Sigmoid colon (tissue), 4 donors: Measurements from ENCODE around the gene BTBD19.

Experiments used
- CTCF ChIP-seq, 4 experiments: fragments of 450-650 bp in 3 of 4; fragments of 200-600 bp in 1 of 4; IDR thresholded peaks; one replicate each; pipeline ENCODE4 v1.5.1; 2016 to 2019; ENCODE audit warnings: antibody characterized with exemption in 4 of 4, mild to moderate bottlenecking in 3 of 4, moderate library complexity in 2 of 4
- POLR2A ChIP-seq, 2 donors: fragments of 450-650 bp; IDR thresholded peaks; one replicate each; pipeline ENCODE4 v1.6.1; 2016; ENCODE audit warnings: antibody characterized with exemption in 2 of 2, mild to moderate bottlenecking in 2 of 2, moderate library complexity in 2 of 2
- POLR2AphosphoS5 ChIP-seq, 4 donors: sonication (generic); formaldehyde crosslinking; IDR thresholded peaks; one replicate each; pipeline ENCODE4 v1.6.1; 2017; ENCODE audit warnings: antibody characterized with exemption in 4 of 4

GRCh38 chr1:44832056-44832705 lies 23.9 kb downstream of the BTBD19 start:
- TF ChIP-seq POLR2A (IDR thresholded peaks at IDR 0.05): no peak
- TF ChIP-seq CTCF (IDR thresholded peaks at IDR 0.05): no peak
- no peak for TF ChIP-seq POLR2AphosphoS5 (IDR thresholded peaks at IDR 0.05)
